H1 (cell line): ENCODE measurements around the gene UBR1. TPM values are rescaled to one million over a fixed set of nuclear protein-coding genes. Genes with fewer than 3 reads are reported as not detected.

Experiments
- CTCF ChIA-PET: fragments of 300-600 bp; sonication (Branson Sonifier 250); formaldehyde crosslinking; loops from one replicate; lab custom pipeline; 2021; ENCODE audit not compliant: partially characterized antibody; lab: Charles Lee
- POLR2A ChIA-PET: fragments of 300-600 bp; sonication (Branson Sonifier 250); formaldehyde crosslinking; loops from one replicate; lab custom pipeline; 2021; ENCODE audit warnings: inconsistent platforms; ENCODE audit not compliant: partially characterized antibody; lab: Charles Lee
- DNase-seq, 2 experiments: peaks; one replicate each; pipeline versions ENCODE4 v3.0.0 to v3.0.0-alpha.2; 2010 to 2022; ENCODE audit warnings: low spot score in 2 of 2, low read depth in 1 of 2, mixed read lengths in 1 of 2
- FAIRE-seq: peaks from 2 replicates; lab custom pipeline; 2011; peaks lifted over from hg19 to GRCh38; lab: Jason Lieb, UNC
- H2AFZ ChIP-seq: 2 replicates; pipeline ENCODE4 v1.8.1; 2012; ENCODE audit warnings: low read length, inconsistent platforms
- H2AK5ac ChIP-seq: 2 replicates; pipeline ENCODE4 v1.6.1; 2013; ENCODE audit warnings: low read depth, low read length
- H2BK120ac ChIP-seq: replicated peaks from 2 replicates; pipeline ENCODE3; 2013; ENCODE audit warnings: low read depth, low read length, inconsistent platforms
- H2BK12ac ChIP-seq: 2 replicates; pipeline ENCODE4 v1.6.1; 2013; ENCODE audit warnings: low read depth, low read length
- H2BK15ac ChIP-seq: 2 replicates; pipeline ENCODE4 v1.6.1; 2013; ENCODE audit warnings: low read length
- H2BK20ac ChIP-seq: 2 replicates; pipeline ENCODE4 v1.6.1; 2013; ENCODE audit warnings: low read length
- H2BK5ac ChIP-seq: 2 replicates; pipeline ENCODE4 v1.6.1; 2013; ENCODE audit warnings: low read depth, low read length
- H3K14ac ChIP-seq: 2 replicates; pipeline ENCODE4 v1.6.1; 2013; ENCODE audit warnings: inconsistent platforms; ENCODE audit not compliant: insufficient read length
- H3K18ac ChIP-seq: 2 replicates; pipeline ENCODE4 v1.6.1; 2013; ENCODE audit warnings: low read length; ENCODE audit errors: extremely low read depth
- H3K23ac ChIP-seq: 2 replicates; pipeline ENCODE4 v1.6.1; 2013; ENCODE audit warnings: inconsistent platforms; ENCODE audit not compliant: insufficient read length
- H3K23me2 ChIP-seq: 2 replicates; pipeline ENCODE4 v1.6.1; 2013; ENCODE audit warnings: low read depth, low read length
- H3K27ac ChIP-seq: 2 replicates; pipeline ENCODE4 v1.6.1; 2011; ENCODE audit warnings: low read depth, low read length, inconsistent platforms
- H3K27me3 ChIP-seq, 4 experiments: replicated peaks in 1 of 4; 1 replicate in 1 of 4; 2 replicates in 3 of 4; pipeline versions ENCODE4 v1.6.1 to v1.8.1; 2011 to 2013; ENCODE audit warnings: low read length in 3 of 4, mild to moderate bottlenecking in 3 of 4, inconsistent platforms in 2 of 4, mixed read lengths in 2 of 4, moderate library complexity in 1 of 4; ENCODE audit not compliant: control insufficient read depth in 3 of 4, insufficient read depth in 3 of 4; ENCODE audit errors: extremely low read depth in 1 of 4
- H3K36me3 ChIP-seq, 4 experiments: 2 replicates each; pipeline versions ENCODE4 v1.6.1 to v1.8.1; 2011 to 2013; ENCODE audit warnings: mild to moderate bottlenecking in 4 of 4, low read length in 3 of 4, moderate library complexity in 2 of 4, control low read depth in 1 of 4, inconsistent platforms in 1 of 4; ENCODE audit not compliant: insufficient read depth in 4 of 4, control insufficient read depth in 2 of 4
- H3K4ac ChIP-seq: replicated peaks from 2 replicates; pipeline ENCODE3; 2013; ENCODE audit warnings: low read length, low read depth, mixed read lengths, inconsistent platforms; ENCODE audit not compliant: insufficient read length
- H3K4me1 ChIP-seq, 4 experiments: replicated peaks in 1 of 4; 1 replicate in 1 of 4; 2 replicates in 3 of 4; pipeline versions ENCODE4 v1.6.1 to v1.8.1; 2011 to 2013; ENCODE audit warnings: low read length in 3 of 4, inconsistent platforms in 2 of 4, mixed read lengths in 1 of 4; ENCODE audit not compliant: insufficient read depth in 4 of 4, control insufficient read depth in 3 of 4
- H3K4me2 ChIP-seq, 2 experiments: 2 replicates each; pipeline versions ENCODE4 v1.6.1 to v1.8.1; 2011 to 2013; ENCODE audit warnings: low read depth in 2 of 2, low read length in 2 of 2, control low read depth in 1 of 2, inconsistent platforms in 1 of 2, mild to moderate bottlenecking in 1 of 2; ENCODE audit not compliant: insufficient read depth in 1 of 2
- H3K4me3 ChIP-seq, 4 experiments: fragments of 200-600, 300-600 bp in 1 of 4; sonication (generic), shearing (Covaris generic), sonication (Bioruptor Twin) in 1 of 4; 2 replicates each; pipeline versions ENCODE4 v1.5.1 to v1.8.1; 2011 to 2016; ENCODE audit warnings: low read length in 4 of 4, low read depth in 3 of 4, control low read depth in 2 of 4, inconsistent platforms in 2 of 4, mild to moderate bottlenecking in 2 of 4, mixed read lengths in 1 of 4, moderate library complexity in 1 of 4; ENCODE audit not compliant: insufficient read depth in 2 of 4; ENCODE audit errors: extremely low read depth in 1 of 4
- H3K56ac ChIP-seq: replicated peaks from 2 replicates; pipeline ENCODE3; 2013; ENCODE audit warnings: low read depth, mild to moderate bottlenecking, mixed read lengths, low read length, inconsistent platforms; ENCODE audit not compliant: insufficient read length
- H3K79me1 ChIP-seq: 2 replicates; pipeline ENCODE4 v1.6.1; 2013; ENCODE audit warnings: low read depth, low read length, control low read depth
- H3K79me2 ChIP-seq, 2 experiments: 2 replicates each; pipeline versions ENCODE4 v1.6.1 to v1.8.1; 2012 to 2013; ENCODE audit warnings: low read length in 2 of 2, mild to moderate bottlenecking in 2 of 2, inconsistent platforms in 1 of 2; ENCODE audit not compliant: insufficient read depth in 2 of 2, control insufficient read depth in 1 of 2
- H3K9ac ChIP-seq, 4 experiments: replicated peaks in 1 of 4; 1 replicate in 1 of 4; 2 replicates in 3 of 4; pipeline versions ENCODE4 v1.6.1 to v1.8.1; 2011 to 2013; ENCODE audit warnings: low read depth in 3 of 4, low read length in 3 of 4, control low read depth in 2 of 4, mild to moderate bottlenecking in 2 of 4, moderate library complexity in 2 of 4, inconsistent platforms in 1 of 4; ENCODE audit errors: extremely low read depth in 1 of 4
- H3K9me3 ChIP-seq, 2 experiments: 2 replicates each; pipeline versions ENCODE4 v1.6.1 to v1.8.1; 2012 to 2013; ENCODE audit warnings: mild to moderate bottlenecking in 2 of 2, moderate library complexity in 2 of 2, control low read depth in 1 of 2, inconsistent platforms in 1 of 2, low read depth in 1 of 2, low read length in 1 of 2, mixed read lengths in 1 of 2; ENCODE audit not compliant: insufficient read depth in 2 of 2
- H4K20me1 ChIP-seq, 2 experiments: replicated peaks in 1 of 2; 2 replicates each; pipeline versions ENCODE3 to v1.8.1; 2011 to 2013; ENCODE audit warnings: inconsistent platforms in 2 of 2, low read length in 2 of 2, mild to moderate bottlenecking in 1 of 2; ENCODE audit not compliant: insufficient read depth in 2 of 2, control insufficient read depth in 1 of 2
- H4K5ac ChIP-seq: 2 replicates; pipeline ENCODE4 v1.6.1; 2013; ENCODE audit warnings: low read length, low read depth, mixed read lengths, inconsistent platforms; ENCODE audit not compliant: insufficient read length
- H4K8ac ChIP-seq: 2 replicates; pipeline ENCODE4 v1.8.0; 2013; ENCODE audit warnings: mild to moderate bottlenecking, moderate library complexity, low read length, inconsistent platforms; ENCODE audit not compliant: insufficient read depth; ENCODE audit errors: extremely low read depth
- H4K91ac ChIP-seq: replicated peaks from 2 replicates; pipeline ENCODE3; 2013; ENCODE audit warnings: low read length, mixed read lengths, inconsistent platforms; ENCODE audit not compliant: insufficient read length
- CBX5 ChIP-seq: fragments of 300-800, 300-1000 bp; sonication (generic); IDR thresholded peaks from 2 replicates; pipeline ENCODE4 v1.7.1; 2016; ENCODE audit warnings: antibody characterized with exemption, low read length, low read depth
- EZH2 ChIP-seq: fragments of 200-600 bp; sonication (generic); IDR thresholded peaks from 2 replicates; pipeline ENCODE4 v1.7.1; 2012; ENCODE audit warnings: low read depth, mild to moderate bottlenecking, moderate library complexity, low read length, inconsistent platforms; ENCODE audit not compliant: severe bottlenecking
- GABPA ChIP-seq: IDR thresholded peaks from 2 replicates; pipeline ENCODE4 v1.6.1; 2011; ENCODE audit warnings: mild to moderate bottlenecking, low read length, moderate library complexity, borderline replicate concordance; ENCODE audit not compliant: insufficient read depth
- HDAC6 ChIP-seq: IDR thresholded peaks from one replicate; pipeline ENCODE4 v1.7.1; 2012; ENCODE audit warnings: low read depth, mild to moderate bottlenecking, inconsistent platforms, low read length, moderate library complexity
- JUN ChIP-seq: IDR thresholded peaks from 2 replicates; pipeline ENCODE4 v1.6.1; 2011; ENCODE audit warnings: low read depth, mild to moderate bottlenecking, improper control_type of control experiment, low read length
- NANOG ChIP-seq: IDR thresholded peaks from 2 replicates; pipeline ENCODE4 v1.6.1; 2011; ENCODE audit warnings: low read length, low read depth, mild to moderate bottlenecking, inconsistent platforms; ENCODE audit not compliant: insufficient read depth, poor library complexity, severe bottlenecking
- RXRA ChIP-seq: IDR thresholded peaks from 2 replicates; pipeline ENCODE4 v1.6.1; 2011; ENCODE audit warnings: low read depth, mild to moderate bottlenecking, low read length, moderate library complexity; ENCODE audit not compliant: insufficient read depth
- SRF ChIP-seq: IDR thresholded peaks from 2 replicates; pipeline ENCODE4 v1.6.1; 2011; ENCODE audit warnings: mild to moderate bottlenecking, low read depth, low read length, moderate library complexity
- TCF12 ChIP-seq: IDR thresholded peaks from 2 replicates; pipeline ENCODE4 v1.6.1; 2011; ENCODE audit warnings: low read depth, mild to moderate bottlenecking, low read length
- WGBS, 2 experiments: shearing (Covaris generic) in 1 of 2; methylation state at CpG; one replicate each; pipeline versions ENCODE4 v1.1.6 to v1.1.7; 2013 to 2015; ENCODE audit warnings: low lambda C conversion rate in 2 of 2, mixed read lengths in 2 of 2, inconsistent platforms in 1 of 2, low coverage in 1 of 2, missing lambda C conversion rate in 1 of 2; ENCODE audit not compliant: insufficient replicate concordance in 2 of 2, insufficient coverage in 1 of 2, insufficient read length in 1 of 2; ENCODE audit errors: extremely low coverage in 1 of 2, missing lambda C conversion rate in 1 of 2; 5-methylcytosine and 5-hydroxymethylcytosine counted together
- polyA plus RNA-seq, 7 experiments: library from polyadenylated mRNA; depleted of rRNA in 3 of 7; stranded (reverse) in 5 of 7; unstranded in 2 of 7; fragments of >200 nt in 5 of 7; fragments of 200-250 nt in 2 of 7; gene quantifications; 1 replicate in 5 of 7; 2 replicates in 1 of 7; 4 replicates in 1 of 7; pipeline versions ENCODE4 v1.2.1 to v1.2.3, GENCODE V29; 2011 to 2013; ENCODE audit warnings: missing spikeins in 2 of 7, mixed read lengths in 2 of 7
- total RNA-seq: library from RNA; stranded (reverse); fragmentation: NEBNext Ultra II Directional; extraction: Animal tissue kit (Norgen Biotek cat#: 25700); gene quantifications from 2 replicates; pipeline ENCODE4 v1.2.1, GENCODE V29; 2021

UBR1 gene
- total and polyA plus RNA-seq, 2 of the 8 experiments (the other 6 are each of a cell fraction or from before 2014, with no cell fraction given) = 3.7 to 18.7 TPM

- H2BK5ac ChIP-seq = no peak overlapping the region
- H3K4me3 ChIP-seq = no peak overlapping the region
- CTCF ChIA-PET = interaction anchor here (0.6 to 1.4 kb wide), 2 partner anchors 103 to 177 kb away, joined by 5 read pairs; no protein-coding TSS in a partner anchor
- H3K4me2 ChIP-seq = no peak overlapping the region
- no peak overlapping the region for H2AK5ac ChIP-seq
- no peak overlapping the region for H2BK120ac ChIP-seq
- H3K27me3 ChIP-seq = no peaks in the 10 kb centered on the region
- 93% methylated on average over 5 of the region's 5 CpGs; no CpG with 5 or more reads in 1 of the 2 experiments for WGBS, 2 experiments
- no peaks in the 10 kb centered on the region for H3K4me1 ChIP-seq
- no peaks in the 10 kb centered on the region for H3K9me3 ChIP-seq
- H4K20me1 ChIP-seq = no peaks in the 10 kb centered on the region
- H3K9ac ChIP-seq = no peak overlapping the region
- H3K4ac ChIP-seq = no peak overlapping the region
- DNase-seq = no peak
- no peak overlapping the region for H3K56ac ChIP-seq
- H4K8ac ChIP-seq = no peak overlapping the region
- H4K5ac ChIP-seq = no peak overlapping the region
- no peak overlapping the region for H2BK15ac ChIP-seq
- no peak overlapping the region for H2BK20ac ChIP-seq
- POLR2A ChIA-PET = no interaction called here
- no peaks in the 10 kb centered on the region; the same call in 1 of the 2 replicates for H3K79me1 ChIP-seq
- no peak overlapping the region for H4K91ac ChIP-seq
- no peak overlapping the region for H2AFZ ChIP-seq
- TF ChIP-seq TCF12 (no peak), NANOG (no peak), JUN (no peak), SRF (no peak), HDAC6 (no peak), CBX5 (no peak), EZH2 (no peak), GABPA (no peak), RXRA (no peak)
- TF ChIP-seq, all 59 proteins: peak for 0
- Histone ChIP-seq H3K79me2 (peaks cover 0 to 13% of the 10 kb centered on the region in 2 experiments; a peak in 2 of 4 replicates), H3K14ac (no peak overlapping the region), H2BK12ac (no peak overlapping the region), H3K36me3 (no peaks in the 10 kb centered on the region), H3K23ac (no peak overlapping the region), H3K23me2 (no peaks in the 10 kb centered on the region), H3K27ac (no peak overlapping the region), H3K18ac (no peak overlapping the region)
- no peak for FAIRE-seq
Observed at GRCh38 chr15:42903388-42904324, 202.2 kb downstream of the UBR1 start.
